SKM-1 (cell line): ENCODE data around the gene SLC35F4.
"Not testable (repeated sequence)": the region's sequence is repeated elsewhere in the genome, so short reads cannot be mapped to it uniquely, and the experiment has no call there.

Experiments used
- DNase-seq: peaks from one replicate; lab custom pipeline; 2025; ENCODE audit not compliant: unreplicated experiment; lab: John Stamatoyannopoulos, UW

Gene SLC35F4

DNA sequence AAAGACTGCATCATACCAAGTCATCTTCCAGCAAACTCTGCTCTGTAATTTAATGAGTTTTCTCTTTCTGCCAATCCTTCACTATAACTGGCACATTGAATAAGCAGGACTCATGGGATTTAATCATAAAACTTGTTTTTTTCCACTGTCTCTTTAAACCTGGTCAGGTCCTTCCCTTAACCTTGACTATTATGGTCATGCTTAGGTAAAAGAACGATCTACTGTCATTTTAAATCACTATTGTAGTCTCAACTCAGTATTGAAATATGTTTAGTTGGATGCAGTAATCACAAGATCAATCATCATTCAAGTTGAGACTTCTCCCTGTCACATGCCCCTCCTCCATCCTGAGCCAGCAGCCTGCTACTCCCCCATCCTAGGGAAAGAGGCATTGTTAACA lies 56.1 kb downstream of the SLC35F4 start:
- DNase-seq = no peak

GRCh38 chr14:57797160-57797559 lies 68.7 kb downstream of the SLC35F4 start:
- DNase-seq = no peak

DNA sequence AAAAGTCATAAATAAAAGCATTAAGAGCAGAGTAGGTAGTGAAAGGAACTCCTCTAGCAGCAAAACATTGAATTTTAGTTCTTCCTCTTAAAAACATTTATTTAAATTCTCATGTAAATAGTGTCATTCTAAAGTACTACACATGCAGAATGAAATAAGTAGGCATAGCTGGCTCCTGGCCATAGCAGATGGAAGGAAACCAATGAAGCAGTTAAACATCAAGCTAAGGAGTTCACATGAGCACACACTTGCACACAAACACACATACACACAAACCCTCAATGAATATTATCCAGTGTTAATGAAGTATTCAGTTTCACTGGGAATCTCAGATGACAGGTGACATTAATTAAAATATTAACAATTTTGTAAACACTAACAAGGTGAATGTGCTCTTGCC lies 69.3 kb downstream of the SLC35F4 start:
- no peak for DNase-seq

GRCh38 chr14:57785058-57785457 lies 80.8 kb downstream of the SLC35F4 start:
- DNase-seq = no peak

DNA sequence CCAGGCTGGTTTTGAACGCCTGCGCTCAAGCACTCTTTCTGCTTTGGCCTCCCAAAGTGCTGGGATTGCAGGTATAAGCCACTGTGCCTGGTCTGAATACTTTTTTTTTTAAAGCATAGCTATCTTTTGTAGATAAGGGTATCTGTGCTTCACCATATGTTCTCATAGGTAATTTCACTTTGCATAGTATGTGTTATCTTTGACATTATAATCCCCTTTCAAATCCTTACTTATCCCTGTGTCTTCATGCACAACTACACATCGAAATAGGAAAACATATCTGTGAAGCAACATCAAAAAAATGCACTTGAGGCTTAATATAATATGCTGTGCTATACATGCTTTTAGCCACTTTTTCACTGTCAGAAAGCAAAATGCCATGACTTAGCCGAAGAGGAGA lies 94.1 kb downstream of the SLC35F4 start:
- no peak for DNase-seq

GRCh38 chr14:57769863-57770523 lies 95.9 kb downstream of the SLC35F4 start:
- DNase-seq = no peak

DNA sequence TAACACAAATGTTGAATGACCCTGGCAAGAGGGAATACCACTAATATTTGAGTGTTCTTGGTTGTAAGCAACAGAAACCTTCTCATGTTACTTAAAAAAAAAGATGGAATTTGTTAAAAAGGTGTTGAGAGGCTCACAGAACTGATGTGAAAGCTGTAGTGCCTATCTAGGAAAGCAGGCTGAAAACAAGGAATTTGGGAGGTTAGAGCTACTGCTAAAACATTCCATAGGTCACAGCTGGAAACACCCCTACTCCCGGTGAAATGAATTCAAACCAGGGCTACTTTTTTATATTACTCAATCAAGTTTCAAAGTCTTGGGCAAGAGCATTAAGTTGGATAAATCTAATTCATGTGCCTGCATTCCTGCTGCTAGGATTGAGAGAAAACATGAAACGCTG lies 104.1 kb downstream of the SLC35F4 start:
- DNase-seq = no peak

DNA sequence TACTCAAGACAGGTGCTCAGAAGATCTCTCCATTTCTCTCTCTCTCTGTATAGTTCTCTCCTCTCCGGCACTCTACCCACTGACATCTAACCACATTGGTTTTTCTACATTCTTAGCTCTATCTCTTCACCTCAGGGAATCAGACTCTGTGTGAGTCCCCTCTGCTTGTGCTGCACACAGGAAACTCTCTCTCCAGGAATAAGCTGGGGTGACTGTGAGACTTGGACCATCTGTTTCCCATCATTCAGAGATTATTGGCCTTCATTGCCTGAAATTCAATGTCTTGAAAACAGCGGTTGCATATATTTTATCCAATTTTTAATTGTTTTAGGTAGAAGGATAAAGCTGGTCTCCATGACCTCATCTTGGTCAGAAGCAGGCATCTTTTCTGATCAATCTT lies 105.0 kb downstream of the SLC35F4 start:
- DNase-seq = no peak

- no peak for DNase-seq
Observed at GRCh38 chr14:57755018-57755521, 110.8 kb downstream of the SLC35F4 start.

DNA sequence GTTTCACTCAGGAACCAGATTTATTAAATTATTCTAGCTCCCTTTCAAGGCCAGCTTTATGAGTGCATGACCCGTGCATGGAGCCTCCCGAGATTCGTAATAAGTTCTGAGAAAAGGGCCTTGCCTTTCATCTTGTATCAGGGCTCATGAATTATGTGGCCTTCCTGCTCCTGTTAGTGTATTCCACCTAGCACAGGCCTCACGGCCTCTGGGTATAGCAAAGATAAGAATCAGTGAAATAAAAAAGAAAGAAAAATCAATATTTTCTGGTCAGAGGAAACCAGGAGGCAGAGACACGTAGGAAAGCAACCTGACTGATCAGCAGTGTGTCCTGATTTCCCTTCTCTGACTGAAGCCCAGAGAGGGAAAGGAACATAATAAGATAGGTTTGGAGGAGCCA lies 111.4 kb downstream of the SLC35F4 start:
- DNase-seq = no peak

- DNase-seq = no peak
Observed at GRCh38 chr14:57753821-57754220, 112.1 kb downstream of the SLC35F4 start.

GRCh38 chr14:57752142-57752695 lies 113.7 kb downstream of the SLC35F4 start:
- not testable (repeated sequence) for DNase-seq

DNA sequence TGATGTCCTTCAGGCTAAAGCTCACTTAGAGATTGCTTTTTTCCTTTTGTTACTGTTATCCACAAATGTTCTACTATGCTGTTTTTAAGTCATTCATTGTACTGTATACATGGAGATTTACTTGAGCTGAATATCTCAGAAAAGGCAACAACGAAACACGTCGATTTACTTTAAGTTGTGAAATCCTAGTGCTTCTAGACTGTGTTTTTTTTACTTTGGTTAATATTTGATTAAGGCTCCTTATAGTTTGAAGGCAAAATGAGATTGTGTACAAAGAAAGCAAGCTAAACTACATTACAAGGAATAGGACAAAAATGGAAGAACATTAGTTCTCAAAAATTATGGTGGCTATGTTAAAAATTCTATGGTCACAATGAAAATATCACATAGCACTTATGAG lies 114.5 kb downstream of the SLC35F4 start:
- no peak for DNase-seq

DNA sequence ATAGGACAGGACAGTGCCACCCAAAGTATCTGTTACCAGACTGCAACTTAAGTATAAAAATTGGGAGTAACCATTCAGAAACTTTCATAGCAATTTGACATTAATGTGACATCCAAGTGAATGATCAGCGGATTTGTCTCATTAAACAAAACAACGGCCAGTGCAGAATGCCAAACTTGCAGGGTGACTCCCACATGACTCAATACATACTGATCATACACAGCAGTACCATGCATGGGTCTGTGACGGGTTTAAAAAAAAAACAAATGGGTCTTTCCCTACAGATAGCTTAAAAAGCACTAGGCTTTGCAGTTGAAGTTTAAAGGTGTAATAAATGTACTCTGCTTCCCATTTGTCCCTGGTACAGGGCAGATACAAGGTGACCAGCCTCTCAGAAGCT lies 116.6 kb downstream of the SLC35F4 start:
- DNase-seq = no peak

DNA sequence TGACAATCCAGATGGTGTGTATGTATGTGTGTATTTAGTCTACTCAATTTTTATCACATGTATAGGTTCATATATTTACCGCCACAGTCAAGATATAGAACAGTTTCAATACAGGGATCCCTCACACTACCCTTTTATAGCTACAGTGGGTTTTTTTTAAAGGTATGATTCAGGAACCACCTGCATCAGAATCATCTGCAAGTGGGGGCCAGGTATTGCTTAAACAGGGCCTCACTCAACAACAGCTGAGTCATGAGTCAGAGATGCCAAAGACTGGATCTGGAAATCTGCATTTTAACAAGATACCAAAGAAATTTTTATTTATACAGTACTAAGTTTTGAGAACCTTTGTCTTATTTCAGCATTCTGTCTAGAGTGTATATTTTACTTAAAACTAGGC lies 117.6 kb downstream of the SLC35F4 start:
- DNase-seq = no peak

DNA sequence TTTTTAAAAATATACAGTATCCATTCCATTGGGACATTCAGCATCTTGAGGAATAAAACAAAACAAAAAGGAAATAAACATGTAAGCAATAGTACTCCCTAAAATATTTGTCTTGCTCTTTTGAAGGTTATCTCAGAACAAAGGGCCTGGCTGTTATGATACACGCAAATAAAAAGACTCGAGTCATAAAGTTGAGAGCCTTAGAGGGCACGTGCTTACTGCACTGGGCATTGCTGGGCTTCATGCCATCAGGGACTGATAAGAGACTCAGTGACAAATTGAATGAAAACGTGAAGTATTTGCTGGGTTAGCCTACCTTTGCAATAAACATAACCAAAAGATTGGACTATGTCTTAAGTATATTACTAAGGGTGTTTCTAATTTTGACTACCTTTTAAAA lies 118.9 kb downstream of the SLC35F4 start:
- no peak for DNase-seq

GRCh38 chr14:57746563-57746962 lies 119.3 kb downstream of the SLC35F4 start:
- no peak for DNase-seq

DNA sequence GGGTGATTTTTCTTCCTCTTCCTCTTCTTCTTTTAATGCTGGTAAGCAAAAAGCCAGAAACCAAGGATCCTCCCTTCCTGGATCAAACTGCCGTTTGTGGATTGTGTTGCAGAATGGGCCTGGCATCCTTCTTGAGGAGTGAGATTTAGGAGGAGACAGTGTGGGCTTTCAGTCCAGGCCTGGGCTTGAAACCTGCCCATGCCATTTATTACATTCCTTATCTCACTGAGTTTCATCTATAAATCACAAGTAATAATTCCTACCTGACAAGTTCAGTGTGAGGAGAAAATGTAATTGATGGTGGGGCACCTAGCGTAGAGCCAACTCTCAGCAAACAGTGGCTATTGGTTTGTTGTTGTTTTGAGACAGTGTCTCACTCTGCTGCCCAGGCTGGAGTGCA lies 126.4 kb downstream of the SLC35F4 start:
- no peak for DNase-seq

GRCh38 chr14:57737598-57737997 lies 128.3 kb downstream of the SLC35F4 start:
- DNase-seq = no peak

GRCh38 chr14:57736391-57736790 lies 129.5 kb downstream of the SLC35F4 start:
- no peak for DNase-seq

DNA sequence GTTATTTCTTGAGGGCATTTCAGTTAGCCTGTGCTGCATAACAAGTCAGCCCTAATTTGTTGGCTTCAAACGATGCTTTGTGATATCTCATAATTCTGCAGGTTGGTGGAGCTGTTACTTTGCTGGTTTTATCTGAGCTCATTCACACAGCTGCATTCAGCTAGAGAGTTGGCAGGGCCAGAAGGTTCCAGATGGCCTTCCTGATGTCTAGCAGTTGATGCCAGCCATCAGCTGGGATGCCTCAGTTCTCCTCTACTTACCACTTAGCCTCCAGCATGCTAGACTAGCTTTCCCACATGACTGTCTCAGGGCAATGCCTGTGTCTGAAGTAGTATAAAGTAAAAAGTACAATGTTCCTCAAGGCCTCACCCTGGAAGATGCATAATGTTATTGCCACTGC lies 130.6 kb downstream of the SLC35F4 start:
- no peak for DNase-seq

- DNase-seq = no peak
Observed at GRCh38 chr14:57732463-57733285, 133.2 kb downstream of the SLC35F4 start.
